Uterus (tissue), 4 donors: ENCODE measurements around the gene PARD3. TPM values are rescaled to one million over a fixed set of nuclear protein-coding genes. Genes with fewer than 3 reads are reported as not detected.

ENCODE experiments used
- DNase-seq, 2 donors: peaks; one replicate each; pipeline ENCODE4 v3.0.0-alpha.2; 2019 to 2020
- H3K27ac ChIP-seq, 2 donors: fragments of 200-600 bp; sonication (generic); 1 replicate in 1 of 2; 2 replicates in 1 of 2; pipeline ENCODE4 v1.5.1; 2016 to 2018
- H3K27me3 ChIP-seq, 2 donors: fragments of 200-600 bp; sonication (generic); one replicate each; pipeline ENCODE4 v1.5.1; 2018 to 2019; ENCODE audit warnings: control low read depth in 1 of 2
- H3K36me3 ChIP-seq, 2 donors: fragments of 200-600 bp; sonication (generic); one replicate each; pipeline ENCODE4 v1.5.1; 2019; ENCODE audit warnings: control low read depth in 1 of 2
- H3K4me1 ChIP-seq, 2 donors: fragments of 200-600 bp; sonication (generic); one replicate each; pipeline ENCODE4 v1.5.1; 2018 to 2019; ENCODE audit warnings: control low read depth in 1 of 2
- H3K4me3 ChIP-seq, 2 donors: fragments of 200-600 bp; sonication (generic); 1 replicate in 1 of 2; 2 replicates in 1 of 2; pipeline ENCODE4 v1.5.1; 2018 to 2019; ENCODE audit warnings: mild to moderate bottlenecking in 1 of 2
- H3K9me3 ChIP-seq, 2 donors: fragments of 200-600 bp; sonication (generic); one replicate each; pipeline ENCODE4 v1.5.1; 2019; ENCODE audit warnings: control low read depth in 1 of 2
- CTCF ChIP-seq, 4 experiments: fragments of 200-600 bp in 2 of 4; fragments of 450-650 bp in 2 of 4; sonication (generic) in 2 of 4; IDR thresholded peaks; one replicate each; pipeline ENCODE4 v1.5.1; 2016 to 2019; ENCODE audit warnings: antibody characterized with exemption in 4 of 4, mild to moderate bottlenecking in 2 of 4, moderate library complexity in 1 of 4
- POLR2A ChIP-seq, 2 donors: fragments of 450-650 bp; IDR thresholded peaks; one replicate each; pipeline ENCODE4 v1.6.1; 2016; ENCODE audit warnings: antibody characterized with exemption in 2 of 2, mild to moderate bottlenecking in 1 of 2, moderate library complexity in 1 of 2
- intact Hi-C: fragments of 100-400 bp; cut with DNase I; formaldehyde crosslinking; loops from one replicate; pipeline ENCODE4 v1.15.1; 2023; ENCODE audit warnings: low total_unique reads
- total RNA-seq, 4 donors: library from RNA; depleted of rRNA in 3 of 4; stranded (reverse); fragments of >200 nt in 3 of 4; gene quantifications; one replicate each; pipeline versions ENCODE4 v1.1.0 to v1.2.4, GENCODE V29; 2014 to 2023
- donor health status: DM: yes; HTN: yes; CAD: no.

The PARD3 gene
- total RNA-seq, 4 donors from 2014 or later = 42.1 to 96.1 (median 51.5) TPM

- intact Hi-C loops = no loop called here
- DNase-seq = no peak
- no peaks in the 10 kb centered on the region for H3K9me3 ChIP-seq
- TF ChIP-seq POLR2A (IDR thresholded peaks at IDR 0.05) = no peak
- TF ChIP-seq CTCF (IDR thresholded peaks at IDR 0.05) = no peak
- H3K27ac ChIP-seq = no peak overlapping the region
- H3K4me1 ChIP-seq = no peaks in the 10 kb centered on the region
- H3K4me3 ChIP-seq = no peak overlapping the region
- no peaks in the 10 kb centered on the region for H3K36me3 ChIP-seq
- H3K27me3 ChIP-seq = no peaks in the 10 kb centered on the region
These were observed 310.6 kb downstream of the PARD3 start for GRCh38 chr10:34504534-34504933.

GRCh38 chr10:34503704-34504103 is 311.4 kb downstream of the PARD3 start:
- intact Hi-C loops = no loop called here
- H3K27ac ChIP-seq = no peak overlapping the region
- TF ChIP-seq POLR2A (IDR thresholded peaks at IDR 0.05) = no peak
- no peak for TF ChIP-seq CTCF (IDR thresholded peaks at IDR 0.05)
- no peaks in the 10 kb centered on the region for H3K4me1 ChIP-seq
- no peak overlapping the region for H3K4me3 ChIP-seq
- DNase-seq = no peak
- H3K36me3 ChIP-seq = no peaks in the 10 kb centered on the region
- H3K9me3 ChIP-seq = no peaks in the 10 kb centered on the region
- H3K27me3 ChIP-seq = no peaks in the 10 kb centered on the region

- DNase-seq = no peak
- no peak overlapping the region for H3K4me3 ChIP-seq
- TF ChIP-seq POLR2A (IDR thresholded peaks at IDR 0.05) (no peak), CTCF (IDR thresholded peaks at IDR 0.05) (no peak)
- no peaks in the 10 kb centered on the region for H3K27me3 ChIP-seq
- no peaks in the 10 kb centered on the region for H3K4me1 ChIP-seq
- intact Hi-C loops = no loop called here
- H3K36me3 ChIP-seq = no peaks in the 10 kb centered on the region
- H3K27ac ChIP-seq = no peak overlapping the region
- H3K9me3 ChIP-seq = no peaks in the 10 kb centered on the region
These were observed 315.4 kb downstream of the PARD3 start for GRCh38 chr10:34499612-34500279.

- intact Hi-C loops = no loop called here
- H3K9me3 ChIP-seq = no peaks in the 10 kb centered on the region
- H3K4me1 ChIP-seq = no peaks in the 10 kb centered on the region
- no peak overlapping the region for H3K27ac ChIP-seq
- H3K36me3 ChIP-seq = no peaks in the 10 kb centered on the region
- TF ChIP-seq POLR2A (IDR thresholded peaks at IDR 0.05) = no peak
- TF ChIP-seq CTCF (IDR thresholded peaks at IDR 0.05) = no peak
- DNase-seq = no peak
- H3K27me3 ChIP-seq = no peaks in the 10 kb centered on the region
- H3K4me3 ChIP-seq = no peak overlapping the region
These were observed 316.3 kb downstream of the PARD3 start for GRCh38 chr10:34498821-34499220.

GRCh38 chr10:34495938-34496337 is 319.2 kb downstream of the PARD3 start:
- no peaks in the 10 kb centered on the region for H3K36me3 ChIP-seq
- DNase-seq = no peak
- no peak overlapping the region for H3K4me3 ChIP-seq
- intact Hi-C loops = no loop called here
- H3K4me1 ChIP-seq = peaks cover 0 to 5% of the 10 kb centered on the region in 2 donors
- no peak overlapping the region for H3K27ac ChIP-seq
- H3K27me3 ChIP-seq = no peaks in the 10 kb centered on the region
- TF ChIP-seq CTCF (IDR thresholded peaks at IDR 0.05) (no peak), POLR2A (IDR thresholded peaks at IDR 0.05) (no peak)
- no peaks in the 10 kb centered on the region for H3K9me3 ChIP-seq
